Fibroblast of skin of right quadriceps (primary cell): Measurements from ENCODE around the gene GRK2.

Source experiments
- DNase-seq: peaks from one replicate; pipeline ENCODE4 v3.0.0-alpha.2; 2013

GRK2 gene

GRCh38 chr11:67255353-67255752, 10.9 kb upstream of the GRK2 start:
- DNase-seq, result no peak

- DNase-seq, result no peak
These were observed 10.4 kb upstream of the GRK2 start for GRCh38 chr11:67255864-67256263.

DNA sequence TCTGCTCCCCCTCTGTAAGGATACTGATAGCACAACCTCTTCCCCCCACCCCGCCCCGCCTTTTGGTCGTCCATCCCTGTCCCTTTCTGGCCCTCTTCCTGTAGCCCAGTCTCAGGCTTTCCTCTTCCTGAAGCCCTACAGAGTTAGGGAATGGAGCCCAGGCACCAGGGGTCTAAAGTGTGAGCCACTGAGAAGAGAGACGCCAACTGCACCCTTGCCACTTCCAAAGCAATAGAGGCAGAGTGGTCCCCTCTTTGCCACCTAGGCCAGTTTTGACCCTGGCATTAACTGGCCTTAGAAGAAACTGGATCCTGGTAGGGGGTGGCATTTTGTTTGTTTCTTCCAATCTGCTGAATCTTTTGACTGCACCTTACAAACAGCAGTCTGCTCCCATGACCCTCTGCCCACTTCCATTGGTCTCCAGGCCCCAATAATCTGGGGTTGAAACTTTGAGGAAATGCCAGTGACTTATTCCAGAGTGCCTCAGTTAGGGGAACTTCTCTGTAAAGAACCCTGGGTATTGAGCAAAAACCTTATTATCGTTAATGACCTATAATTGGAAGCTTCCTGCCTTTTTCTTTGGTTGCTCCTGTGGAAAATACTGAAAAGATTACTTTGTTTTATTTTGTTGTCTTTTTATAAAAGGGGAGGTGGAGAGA, 9.7 kb upstream of the GRK2 start:
- no peak for DNase-seq

GRCh38 chr11:67260406-67260805, 5.9 kb upstream of the GRK2 start:
- no peak for DNase-seq

- DNase-seq, result peak; percentile 55
These were observed 5.2 kb upstream of the GRK2 start for GRCh38 chr11:67260885-67261639.

DNA sequence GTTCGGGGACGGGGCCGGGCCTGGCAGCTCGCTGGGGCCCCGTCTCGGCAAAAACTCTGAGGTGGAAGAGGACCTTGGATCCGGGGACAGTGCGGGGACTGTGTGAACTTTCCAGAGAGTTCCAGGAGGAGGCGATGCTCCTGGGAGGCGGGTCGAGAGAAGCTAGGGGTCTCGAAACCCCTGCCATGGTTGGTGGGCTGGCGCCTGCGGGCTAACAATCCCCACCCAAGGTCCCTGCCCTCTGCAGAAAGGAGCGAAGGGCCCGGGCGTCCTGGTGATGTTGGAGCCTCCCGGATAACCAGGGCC, 4.7 kb upstream of the GRK2 start:
- no peak for DNase-seq

GRCh38 chr11:67261946-67262681, 4.2 kb upstream of the GRK2 start:
- DNase-seq, result no peak

DNA sequence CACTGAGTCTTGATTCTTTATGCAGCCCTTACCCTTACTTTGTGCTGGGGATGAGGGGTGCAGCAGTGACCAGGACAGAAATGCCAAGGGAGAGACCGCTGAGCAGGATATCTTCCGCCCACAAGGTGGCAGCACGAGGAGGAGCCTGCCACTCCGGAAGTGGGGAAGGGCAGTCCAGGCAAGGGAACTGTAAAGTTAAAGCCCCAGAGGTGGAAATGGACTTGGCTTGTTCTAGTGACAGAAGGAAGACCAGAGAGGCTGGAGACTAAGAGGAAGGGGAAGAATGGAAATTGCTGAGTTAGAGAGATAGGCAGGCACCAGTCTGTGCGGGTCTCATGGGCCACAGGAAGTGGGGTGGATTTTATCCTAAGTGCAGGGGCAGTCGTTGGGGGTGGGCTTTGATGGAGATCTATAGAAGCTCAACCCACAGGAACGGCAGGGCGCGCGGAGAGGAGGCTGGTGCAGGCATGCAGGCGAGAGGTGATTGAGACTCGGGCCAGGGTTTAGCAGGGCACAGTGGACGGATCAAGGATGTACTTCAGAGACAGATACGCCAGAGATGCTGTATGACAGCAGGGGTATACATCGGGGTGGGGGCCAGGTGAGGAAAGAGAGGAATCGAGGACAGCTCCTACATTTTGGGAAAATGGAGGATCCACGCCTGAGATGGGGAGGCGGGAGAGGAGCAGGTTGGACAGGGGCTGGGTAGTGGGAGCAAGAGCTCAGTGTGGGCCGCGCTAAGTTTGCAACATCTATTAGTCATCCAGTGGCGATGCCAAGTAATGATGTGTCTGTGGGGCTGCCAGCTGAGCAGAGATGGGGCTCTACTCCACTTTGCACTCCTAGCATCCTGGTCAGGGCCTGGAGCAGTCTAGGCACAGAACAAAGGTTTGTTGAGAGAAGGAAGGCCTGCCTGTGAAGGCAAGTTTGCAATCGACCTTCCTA, 3.3 kb upstream of the GRK2 start:
- peak; percentile 73 for DNase-seq

- no peak for DNase-seq
These were observed 2.0 kb upstream of the GRK2 start for GRCh38 chr11:67264260-67264659.

DNA sequence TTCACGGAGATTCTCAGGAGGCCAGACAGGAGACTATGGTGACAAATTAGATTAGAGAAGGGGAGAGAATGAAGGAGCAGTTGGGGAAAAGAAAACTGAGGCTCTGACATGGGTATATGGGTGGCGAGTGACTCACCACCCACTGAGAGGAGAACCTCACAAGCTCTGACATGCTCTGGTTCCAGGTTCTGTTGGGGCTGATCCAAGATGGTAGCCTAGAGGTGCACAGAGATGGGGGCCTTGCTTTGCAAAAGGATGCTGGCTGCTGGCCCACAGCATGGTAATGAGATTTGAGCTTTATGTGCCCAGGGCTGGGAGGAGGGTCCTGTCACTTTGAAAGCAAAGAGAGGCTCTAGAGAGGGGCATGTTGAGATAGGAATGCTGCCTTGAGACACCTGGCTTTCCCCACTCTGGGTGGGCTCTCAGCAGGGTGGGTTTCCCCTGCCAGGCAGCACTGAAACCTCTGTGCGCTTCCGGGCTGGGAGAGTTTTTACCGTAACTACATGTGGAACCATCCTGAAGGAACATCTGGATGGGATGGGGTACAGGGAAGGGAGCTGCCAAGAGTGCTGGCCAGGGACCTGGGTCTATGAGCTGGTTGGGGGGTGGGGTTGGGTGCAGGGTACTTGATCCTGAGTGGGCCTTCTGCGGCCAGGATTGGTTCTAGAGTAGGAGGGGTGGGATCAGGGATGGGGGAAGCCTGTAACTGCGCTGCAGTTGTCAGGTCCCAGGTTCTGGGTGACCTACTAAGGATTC, 1.2 kb upstream of the GRK2 start:
- no peak for DNase-seq

- peak; percentile 47 for DNase-seq
These were observed 432 bp upstream of the GRK2 start for GRCh38 chr11:67265633-67266448.

- DNase-seq, result no peak
These were observed 1.2 kb downstream of the GRK2 start for GRCh38 chr11:67267188-67268080.

DNA sequence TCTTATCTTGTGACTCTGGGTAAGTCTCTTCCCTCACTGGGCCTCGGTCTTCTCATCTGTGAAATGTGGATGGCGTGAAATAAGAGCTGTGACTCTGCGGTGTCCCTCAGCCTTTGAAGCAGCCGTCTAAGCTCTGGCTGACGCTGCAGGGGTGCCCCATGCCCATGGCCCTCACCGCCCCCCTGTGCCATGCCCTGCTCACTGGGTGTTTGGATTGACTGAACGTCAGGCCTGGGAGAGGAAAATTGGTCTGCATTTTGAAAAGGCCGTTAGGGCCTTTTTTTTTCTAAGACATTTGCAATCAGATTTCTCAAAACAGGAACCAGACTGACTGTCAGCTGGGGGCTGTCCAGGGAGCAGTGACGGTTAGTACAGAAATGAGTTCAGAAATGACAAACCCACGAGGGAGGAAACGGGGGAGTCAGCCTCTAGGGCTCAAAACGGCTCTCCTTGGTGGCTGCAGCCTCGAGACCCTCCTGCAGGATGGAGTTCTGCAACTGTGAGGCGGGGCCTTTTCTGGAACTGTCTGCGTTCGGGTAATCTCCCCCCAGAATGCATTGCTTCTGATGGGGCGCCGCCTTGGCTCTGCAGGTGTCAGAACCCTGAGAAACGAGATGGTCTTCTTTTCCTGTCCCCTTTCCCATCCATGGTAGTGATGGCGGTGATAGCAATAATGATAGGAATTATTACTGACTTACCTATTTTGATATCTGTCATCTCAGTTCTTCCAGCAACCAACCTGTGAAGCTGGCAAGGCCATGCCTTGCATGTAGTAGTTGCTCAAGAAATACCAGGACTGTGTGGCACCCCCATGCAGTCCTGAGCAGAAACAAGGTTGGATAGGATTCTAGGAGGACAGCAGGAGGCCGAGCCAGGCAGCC, 2.0 kb downstream of the GRK2 start:
- no peak for DNase-seq

DNA sequence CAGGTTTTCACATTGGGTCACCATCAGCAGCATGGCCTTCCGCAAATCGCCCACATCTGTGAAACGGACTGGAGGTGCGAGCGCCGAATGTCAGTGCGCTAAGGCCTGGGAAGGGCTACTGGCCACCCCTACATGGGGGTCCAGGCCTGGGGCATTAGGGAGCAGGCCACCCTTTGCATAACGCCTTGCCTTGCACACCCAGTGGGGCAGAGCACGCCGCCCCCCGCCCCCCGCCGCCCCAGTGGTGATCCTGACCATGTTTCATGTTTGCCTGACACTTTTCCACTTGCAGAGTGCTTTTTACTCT, 2.6 kb downstream of the GRK2 start:
- DNase-seq, result no peak

DNA sequence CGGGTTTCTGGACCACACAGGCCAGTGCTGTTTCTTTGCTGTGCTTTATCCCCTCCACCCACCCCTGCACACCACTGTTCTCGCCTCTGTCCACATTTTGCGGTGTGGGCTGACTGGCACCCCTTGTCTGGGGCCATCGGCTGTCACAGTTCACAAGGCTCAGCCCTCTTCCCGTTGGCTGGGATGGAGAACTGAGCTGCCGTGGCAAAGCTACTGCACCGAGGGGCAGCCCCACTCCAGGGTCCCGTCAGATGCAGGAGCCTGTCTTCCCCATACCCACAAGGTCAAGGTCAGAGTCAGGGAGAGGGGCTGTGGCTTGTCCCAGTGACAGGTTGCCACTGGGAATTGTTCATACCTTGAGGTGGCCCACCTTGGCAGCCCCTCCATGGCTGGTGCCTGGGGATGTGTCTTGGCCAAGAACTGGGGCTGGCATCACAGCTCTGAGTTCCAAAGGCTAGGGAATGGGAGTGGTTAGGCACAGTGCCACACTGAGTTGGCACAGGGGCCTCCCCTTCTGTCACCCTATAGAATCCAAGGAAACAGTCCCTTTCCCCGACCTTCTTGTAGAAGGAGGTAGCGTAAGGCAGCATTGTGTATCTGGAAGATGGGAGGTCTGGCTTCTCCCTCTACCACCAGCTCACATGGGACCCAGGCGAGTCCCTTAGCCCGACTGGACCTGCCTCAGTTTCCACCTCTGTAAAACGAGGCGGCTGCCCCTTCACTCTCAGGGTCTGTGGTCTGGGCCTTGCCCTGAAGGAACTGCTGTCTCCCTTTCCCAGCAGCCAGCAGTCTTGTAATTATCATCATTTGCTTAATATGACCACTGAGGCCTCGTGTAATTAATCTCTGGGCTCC, 3.4 kb downstream of the GRK2 start:
- DNase-seq, result no peak

GRCh38 chr11:67270256-67271204, 4.3 kb downstream of the GRK2 start:
- peak; percentile 37 for DNase-seq

DNA sequence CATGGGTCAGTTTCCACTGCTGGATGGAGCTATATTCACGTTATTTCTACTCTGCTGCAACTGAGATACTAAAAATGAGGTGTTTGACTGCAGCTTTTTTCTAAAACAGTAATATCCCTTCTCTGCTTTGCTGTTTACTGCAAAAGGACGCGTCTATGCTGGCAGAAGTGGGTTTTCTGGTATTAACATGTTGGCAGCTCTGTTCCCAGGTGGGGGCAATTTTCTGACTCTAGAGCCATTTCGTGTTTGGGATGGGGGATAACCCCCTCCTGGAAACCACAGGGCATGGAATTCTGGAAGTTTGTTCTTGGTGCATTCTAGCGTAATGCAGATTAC, 4.9 kb downstream of the GRK2 start:
- no peak for DNase-seq
